PC-9 (cell line): ENCODE results near the gene ATAD3C. TPM values are rescaled to one million over a fixed set of nuclear protein-coding genes. Genes with fewer than 3 reads are reported as not detected.
"Not testable (repeated sequence)": the region's sequence is repeated elsewhere in the genome, so short reads cannot be mapped to it uniquely, and the experiment has no call there.

ENCODE experiments used
- BruUV-seq: library from RNA; stranded (reverse); fragments of 400-500 nt; replicated peaks from 2 replicates; lab custom pipeline; 2021; lab: Mats Ljungman, UMichigan
- CTCF ChIA-PET: fragments of 300-600 bp; sonication (Branson Sonifier 250); formaldehyde crosslinking; loops from one replicate; lab custom pipeline; 2022; ENCODE audit warnings: antibody characterized with exemption; lab: Charles Lee
- POLR2A ChIA-PET: fragments of 300-600 bp; sonication (Branson Sonifier 250); formaldehyde crosslinking; loops from one replicate; lab custom pipeline; 2022; ENCODE audit warnings: antibody characterized with exemption; ENCODE audit not compliant: unreplicated experiment; lab: Charles Lee
- DNase-seq, 2 experiments: peaks; one replicate each; pipeline versions ENCODE4 v3.0.0 to v3.0.0-alpha.2; 2015 to 2022; ENCODE audit warnings: mixed read lengths in 1 of 2
- H2AFZ ChIP-seq: fragments of 200-600 bp; sonication (generic); 2 replicates; pipeline ENCODE4 v1.8.1; 2017; ENCODE audit warnings: antibody characterized with exemption
- H3F3A ChIP-seq: fragments of 200-600 bp; sonication (generic); 2 replicates; pipeline ENCODE4 v1.8.1; 2017; ENCODE audit warnings: antibody characterized with exemption, mild to moderate bottlenecking, low read depth; ENCODE audit not compliant: insufficient read depth
- H3K27ac ChIP-seq: fragments of 200-600 bp; sonication (generic); 2 replicates; pipeline ENCODE4 v1.6.1; 2016; ENCODE audit warnings: mixed run types
- H3K27me3 ChIP-seq: fragments of 200-600 bp; sonication (generic); 2 replicates; pipeline ENCODE4 v1.6.1; 2016; ENCODE audit warnings: low read depth, mixed run types; ENCODE audit not compliant: insufficient read depth
- H3K36me3 ChIP-seq: fragments of 200-600 bp; sonication (generic); 2 replicates; pipeline ENCODE4 v1.6.1; 2016; ENCODE audit warnings: low read depth, mixed run types
- H3K4me1 ChIP-seq: fragments of 200-600 bp; sonication (generic); replicated peaks from 2 replicates; pipeline ENCODE4 v1.6.1; 2016; ENCODE audit warnings: mixed run types; ENCODE audit not compliant: insufficient read depth
- H3K4me2 ChIP-seq: fragments of 200-600 bp; sonication (generic); 2 replicates; pipeline ENCODE4 v1.6.1; 2017; ENCODE audit warnings: mixed run types
- H3K4me3 ChIP-seq: fragments of 200-600 bp; sonication (generic); 2 replicates; pipeline ENCODE4 v1.6.1; 2016; ENCODE audit warnings: mixed run types
- H3K79me2 ChIP-seq: fragments of 200-600 bp; sonication (generic); 2 replicates; pipeline ENCODE4 v1.6.1; 2017; ENCODE audit warnings: low read depth, mixed run types
- H3K9me2 ChIP-seq: fragments of 200-600 bp; sonication (generic); 2 replicates; pipeline ENCODE4 v1.8.1; 2017; ENCODE audit warnings: mild to moderate bottlenecking; ENCODE audit not compliant: insufficient read depth
- H3K9me3 ChIP-seq: fragments of 200-600 bp; sonication (generic); 2 replicates; pipeline ENCODE4 v1.8.1; 2016; ENCODE audit warnings: low read depth; ENCODE audit not compliant: insufficient read depth
- H4K20me1 ChIP-seq: fragments of 200-600 bp; sonication (generic); 2 replicates; pipeline ENCODE4 v1.8.1; 2017; ENCODE audit not compliant: insufficient read depth
- EZH2 ChIP-seq: fragments of 200-600 bp; sonication (generic); IDR thresholded peaks from 2 replicates; pipeline ENCODE4 v1.8.0; 2017; ENCODE audit warnings: antibody characterized with exemption, low read depth
- intact Hi-C: fragments of 100-400 bp; cut with micrococcal nuclease; formaldehyde crosslinking; loops from one replicate; pipeline ENCODE4 v1.10.0; 2022; ENCODE audit not compliant: unreplicated experiment
- total RNA-seq: library from RNA; stranded (reverse); gene quantifications from 2 replicates; pipeline ENCODE4 v1.2.3, GENCODE V29; 2021
- TF ChIP-seq, protein P1 (sequence below): fragments of 200-600 bp; sonication (generic); conservative IDR thresholded peaks from 2 replicates; pipeline ENCODE4 v1.6.1; 2017; ENCODE audit warnings: mixed run types, antibody characterized with exemption, mild to moderate bottlenecking, moderate library complexity

ATAD3C gene
- total RNA-seq, 1 experiment from 2014 or later = 4.0 TPM

DNA sequence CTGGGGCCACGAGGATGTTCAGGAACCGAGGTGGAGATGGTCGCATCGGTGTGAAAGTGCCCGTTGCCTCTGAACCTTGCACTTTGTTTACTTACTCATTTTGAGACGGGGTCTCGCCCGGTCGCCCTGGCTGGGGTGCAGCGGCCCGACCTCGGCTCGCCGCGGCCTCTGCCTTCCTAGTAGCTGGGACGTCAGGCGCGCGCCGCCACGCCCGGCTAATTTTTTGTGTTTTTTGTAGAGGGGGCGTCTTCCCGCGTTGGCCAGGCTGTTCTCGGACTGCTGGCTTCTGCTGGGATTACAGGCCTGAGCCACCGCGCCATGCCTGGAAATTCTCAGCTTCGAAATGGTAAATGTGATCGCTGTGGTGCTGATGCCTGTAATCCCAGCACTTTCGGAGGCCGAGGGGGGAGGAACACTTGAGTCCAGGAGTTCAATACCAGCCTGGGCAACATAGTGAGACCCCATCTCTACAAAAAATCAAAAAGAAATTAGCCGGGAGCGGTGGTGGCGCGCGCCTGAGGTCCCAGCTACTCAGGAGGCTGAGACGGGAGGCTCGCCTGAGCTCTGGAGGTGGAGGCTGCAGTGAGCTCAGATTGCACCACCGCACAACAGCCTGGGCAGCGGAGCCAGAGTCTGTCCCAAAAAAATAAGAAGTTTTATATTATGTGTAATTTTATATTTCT is 41.7 kb upstream of the ATAD3C start:
- intact Hi-C loops = loop anchor here (2.0 kb wide), 2 partner anchors 25 to 33 kb away; no protein-coding TSS in a partner anchor
- Histone ChIP-seq H2AFZ (peak overlapping the region; percentile 85), H3F3A (peaks cover 41% of the 10 kb centered on the region), H4K20me1 (peaks cover 8% of the 10 kb centered on the region), H3K79me2 (peaks cover 50% of the 10 kb centered on the region), H3K27me3 (no peaks in the 10 kb centered on the region), H3K27ac (peak overlapping the region; percentile 44), H3K4me3 (peak overlapping the region; percentile 80), H3K9me2 (no peaks in the 10 kb centered on the region), H3K4me2 (peak overlapping the region; percentile 88), H3K36me3 (peaks cover 13% of the 10 kb centered on the region; the same call in 1 of the 2 replicates), H3K9me3 (no peaks in the 10 kb centered on the region), H3K4me1 (peaks cover 19% of the 10 kb centered on the region)
- DNase-seq = peak in 1 of 2 experiments; percentile 47
- CTCF ChIA-PET = no interaction called here
- no TSS peak for BruUV-seq
- no peak for TF ChIP-seq EZH2
- TF ChIP-seq, protein P1, sequence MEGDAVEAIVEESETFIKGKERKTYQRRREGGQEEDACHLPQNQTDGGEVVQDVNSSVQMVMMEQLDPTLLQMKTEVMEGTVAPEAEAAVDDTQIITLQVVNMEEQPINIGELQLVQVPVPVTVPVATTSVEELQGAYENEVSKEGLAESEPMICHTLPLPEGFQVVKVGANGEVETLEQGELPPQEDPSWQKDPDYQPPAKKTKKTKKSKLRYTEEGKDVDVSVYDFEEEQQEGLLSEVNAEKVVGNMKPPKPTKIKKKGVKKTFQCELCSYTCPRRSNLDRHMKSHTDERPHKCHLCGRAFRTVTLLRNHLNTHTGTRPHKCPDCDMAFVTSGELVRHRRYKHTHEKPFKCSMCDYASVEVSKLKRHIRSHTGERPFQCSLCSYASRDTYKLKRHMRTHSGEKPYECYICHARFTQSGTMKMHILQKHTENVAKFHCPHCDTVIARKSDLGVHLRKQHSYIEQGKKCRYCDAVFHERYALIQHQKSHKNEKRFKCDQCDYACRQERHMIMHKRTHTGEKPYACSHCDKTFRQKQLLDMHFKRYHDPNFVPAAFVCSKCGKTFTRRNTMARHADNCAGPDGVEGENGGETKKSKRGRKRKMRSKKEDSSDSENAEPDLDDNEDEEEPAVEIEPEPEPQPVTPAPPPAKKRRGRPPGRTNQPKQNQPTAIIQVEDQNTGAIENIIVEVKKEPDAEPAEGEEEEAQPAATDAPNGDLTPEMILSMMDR = no peak; the same call in 1 of the 2 replicates
- POLR2A ChIA-PET = interaction anchor here (0.5 to 0.6 kb wide), 2 partner anchors 13 to 23 kb away, joined by 5 to 6 read pairs; no protein-coding TSS in a partner anchor

DNA sequence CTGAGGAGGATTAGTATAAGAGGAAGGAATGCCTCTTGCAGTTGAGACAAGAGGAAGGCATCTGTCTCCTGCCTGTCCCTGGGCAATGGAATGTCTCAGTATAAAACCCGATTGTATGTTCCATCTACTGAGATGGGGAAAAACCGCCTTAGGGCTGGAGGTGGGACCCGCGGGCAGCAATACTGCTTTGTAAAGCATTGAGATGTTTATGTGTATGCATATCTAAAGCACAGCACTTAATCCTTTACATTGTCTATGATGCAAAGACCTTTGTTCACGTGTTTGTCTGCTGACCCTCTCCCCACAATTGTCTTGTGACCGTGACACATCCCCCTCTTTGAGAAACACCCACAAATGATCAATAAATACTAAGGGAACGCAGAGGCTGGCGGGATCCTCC is 39.3 kb upstream of the ATAD3C start:
- Histone ChIP-seq H3F3A (peaks cover 16% of the 10 kb centered on the region; the same call in 1 of the 2 replicates), H3K79me2 (peaks cover 44% of the 10 kb centered on the region), H3K4me1 (peaks cover 18% of the 10 kb centered on the region)
- BruUV-seq, H3K4me3 ChIP-seq, POLR2A ChIA-PET, H3K9me3 ChIP-seq, H3K9me2 ChIP-seq, H3K27me3 ChIP-seq, DNase-seq, H3K36me3 ChIP-seq, H3K27ac ChIP-seq, intact Hi-C loops, H4K20me1 ChIP-seq, H2AFZ ChIP-seq, H3K4me2 ChIP-seq: not testable (repeated sequence)
- CTCF ChIA-PET = interaction anchor here (0.6 kb wide), 1 partner anchor 16 kb away, joined by 3 read pairs; no protein-coding TSS in a partner anchor

GRCh38 chr1:1411626-1412025 is 37.9 kb upstream of the ATAD3C start:
- DNase-seq = no peak

GRCh38 chr1:1412311-1412902 is 37.1 kb upstream of the ATAD3C start:
- H3K9me2 ChIP-seq, H3K9me3 ChIP-seq, H3K27ac ChIP-seq, H3K4me3 ChIP-seq, H2AFZ ChIP-seq, POLR2A ChIA-PET, H3K27me3 ChIP-seq, CTCF ChIA-PET, BruUV-seq, H3K4me1 ChIP-seq, H4K20me1 ChIP-seq, H3K36me3 ChIP-seq, H3K4me2 ChIP-seq, intact Hi-C loops, DNase-seq: not testable (repeated sequence)
- Histone ChIP-seq H3K79me2 (peaks cover 23% of the 10 kb centered on the region), H3F3A (peaks cover 12% of the 10 kb centered on the region; the same call in 1 of the 2 replicates)

More at GRCh38 chr1:1411626-1412025, 37.9 kb upstream of the ATAD3C start:
- Histone ChIP-seq H3K9me2 (no peaks in the 10 kb centered on the region), H3K4me1 (peaks cover 8% of the 10 kb centered on the region), H3K4me3 (no peak overlapping the region), H3K4me2 (no peak overlapping the region), H4K20me1 (peaks cover 8% of the 10 kb centered on the region), H2AFZ (no peak overlapping the region), H3K27me3 (no peaks in the 10 kb centered on the region), H3F3A (peaks cover 12% of the 10 kb centered on the region; the same call in 1 of the 2 replicates), H3K9me3 (no peaks in the 10 kb centered on the region), H3K36me3 (no peaks in the 10 kb centered on the region), H3K79me2 (peaks cover 30% of the 10 kb centered on the region), H3K27ac (no peak overlapping the region)
- ChIA-PET CTCF (interaction anchor here (0.7 kb wide), 1 partner anchor 48 kb away, joined by 4 read pairs; no protein-coding TSS in a partner anchor), POLR2A (interaction anchor here (0.6 kb wide), 1 partner anchor 14 kb away, joined by 4 read pairs; a partner anchor contains a TSS)
- TF ChIP-seq, protein P1 = no peak
- TF ChIP-seq EZH2 = no peak
- intact Hi-C loops = no loop called here
- no TSS peak for BruUV-seq
